Lung (tissue), 12 donors: Measurements from ENCODE around the gene NTM. TPM values are rescaled to one million over a fixed set of nuclear protein-coding genes. Genes with fewer than 3 reads are reported as not detected.

Experiments
- ATAC-seq: fragments of 200-7000 bp; cut with Tn5 transposase; one replicate; pipeline ENCODE4 v1.9.1; 2020; ENCODE audit warnings: moderate number of reproducible peaks; ENCODE audit not compliant: insufficient read depth, low FRiP score
- DNase-seq, 3 donors: peaks; one replicate each; pipeline ENCODE4 v3.0.0-alpha.2; 2013 to 2017
- H3K27ac ChIP-seq, 2 donors: one replicate each; pipeline ENCODE4 v1.5.1; 2013; ENCODE audit warnings: mild to moderate bottlenecking in 2 of 2, moderate library complexity in 2 of 2, control low read depth in 1 of 2, inconsistent platforms in 1 of 2, low read depth in 1 of 2, low read length in 1 of 2
- H3K27me3 ChIP-seq, 3 donors: one replicate each; pipeline ENCODE4 v1.5.1; 2013; ENCODE audit warnings: low read length in 2 of 3; ENCODE audit not compliant: control insufficient read depth in 3 of 3, insufficient read depth in 3 of 3
- H3K36me3 ChIP-seq, 4 donors: one replicate each; pipeline ENCODE4 v1.5.1; 2013; ENCODE audit warnings: low read length in 4 of 4, mild to moderate bottlenecking in 1 of 4, moderate library complexity in 1 of 4; ENCODE audit not compliant: control insufficient read depth in 4 of 4, insufficient read depth in 4 of 4
- H3K4me1 ChIP-seq, 5 donors: one replicate each; pipeline ENCODE4 v1.5.1; 2013; ENCODE audit warnings: low read length in 5 of 5, mild to moderate bottlenecking in 2 of 5, moderate library complexity in 1 of 5; ENCODE audit not compliant: control insufficient read depth in 5 of 5, insufficient read depth in 5 of 5
- H3K4me3 ChIP-seq: one replicate; pipeline ENCODE4 v1.5.1; 2013; ENCODE audit warnings: mild to moderate bottlenecking, control low read depth, moderate library complexity
- H3K9ac ChIP-seq, 2 donors: one replicate each; pipeline ENCODE4 v1.5.1; 2013; ENCODE audit warnings: low read length in 2 of 2, control low read depth in 1 of 2; ENCODE audit not compliant: insufficient read depth in 1 of 2
- H3K9me3 ChIP-seq, 4 donors: one replicate each; pipeline ENCODE4 v1.5.1; 2013; ENCODE audit warnings: low read length in 3 of 4, mild to moderate bottlenecking in 1 of 4, moderate library complexity in 1 of 4; ENCODE audit not compliant: control insufficient read depth in 4 of 4, insufficient read depth in 3 of 4
- WGBS, 2 donors: extraction: QIAGEN DNeasy Blood & Tissue Kit; methylation state at CpG; one replicate each; pipeline ENCODE4 v1.1.7; 2013; 5-methylcytosine and 5-hydroxymethylcytosine counted together
- polyA plus RNA-seq, 2 donors: library from polyadenylated mRNA; stranded (reverse); fragments of 200-250 nt; gene quantifications; one replicate each; pipeline ENCODE4 v1.2.1, GENCODE V29; 2013
- total RNA-seq, 2 donors: library from RNA; depleted of rRNA in 1 of 2; stranded (reverse); fragments of >200 nt in 1 of 2; gene quantifications; one replicate each; pipeline ENCODE4 v1.2.1, GENCODE V29; 2014 to 2021
- TF ChIP-seq, protein P1 (sequence below): IDR thresholded peaks from 2 replicates; pipeline ENCODE4 v1.5.1; 2012; ENCODE audit warnings: mild to moderate bottlenecking; ENCODE audit errors: control extremely low read depth, extremely low read depth
- donor health status: control.
- donor health status: control.
- donor health status: Bipolar disorder and iron deficiency.
- donor health status: healthy.
- donor health status: DM: yes; HTN: yes; CAD: no.

The NTM gene
- total and polyA plus RNA-seq, 4 donors: 0.39 to 30.9 (median 7.2) TPM

DNA sequence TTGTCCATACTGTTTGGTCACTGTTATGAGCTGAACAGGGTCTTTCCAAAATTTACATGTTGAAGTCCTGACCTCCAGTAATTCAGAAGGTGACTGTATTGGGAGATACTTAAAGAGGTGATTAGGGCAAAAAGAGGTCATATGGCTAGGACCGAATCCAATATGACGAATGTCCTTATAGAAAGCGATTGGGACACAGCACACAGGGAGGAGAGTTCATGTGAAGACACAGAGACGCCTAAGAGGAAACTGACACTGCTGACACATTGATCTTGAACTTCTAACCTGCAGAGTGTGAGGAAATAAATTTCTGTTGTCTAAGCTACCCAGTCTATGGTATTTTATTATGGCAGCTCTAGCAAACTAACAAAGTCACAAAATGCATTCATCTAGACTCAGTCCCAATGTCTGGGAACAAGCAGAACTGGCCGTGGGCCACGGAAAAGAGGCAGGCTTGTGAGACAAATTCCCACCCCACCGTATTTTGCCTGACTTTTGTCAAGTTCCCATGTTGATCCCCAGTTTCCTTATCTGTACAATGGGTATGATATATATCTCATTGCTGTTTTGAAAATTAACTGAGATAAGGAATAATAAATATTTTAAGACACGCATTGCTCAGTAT is 295.0 kb downstream of the NTM start:
- no peak overlapping the region for H3K4me3 ChIP-seq
- 68 to 70% methylated on average over 8 of the region's 8 CpGs for WGBS, 2 donors
- TF ChIP-seq, protein P1, sequence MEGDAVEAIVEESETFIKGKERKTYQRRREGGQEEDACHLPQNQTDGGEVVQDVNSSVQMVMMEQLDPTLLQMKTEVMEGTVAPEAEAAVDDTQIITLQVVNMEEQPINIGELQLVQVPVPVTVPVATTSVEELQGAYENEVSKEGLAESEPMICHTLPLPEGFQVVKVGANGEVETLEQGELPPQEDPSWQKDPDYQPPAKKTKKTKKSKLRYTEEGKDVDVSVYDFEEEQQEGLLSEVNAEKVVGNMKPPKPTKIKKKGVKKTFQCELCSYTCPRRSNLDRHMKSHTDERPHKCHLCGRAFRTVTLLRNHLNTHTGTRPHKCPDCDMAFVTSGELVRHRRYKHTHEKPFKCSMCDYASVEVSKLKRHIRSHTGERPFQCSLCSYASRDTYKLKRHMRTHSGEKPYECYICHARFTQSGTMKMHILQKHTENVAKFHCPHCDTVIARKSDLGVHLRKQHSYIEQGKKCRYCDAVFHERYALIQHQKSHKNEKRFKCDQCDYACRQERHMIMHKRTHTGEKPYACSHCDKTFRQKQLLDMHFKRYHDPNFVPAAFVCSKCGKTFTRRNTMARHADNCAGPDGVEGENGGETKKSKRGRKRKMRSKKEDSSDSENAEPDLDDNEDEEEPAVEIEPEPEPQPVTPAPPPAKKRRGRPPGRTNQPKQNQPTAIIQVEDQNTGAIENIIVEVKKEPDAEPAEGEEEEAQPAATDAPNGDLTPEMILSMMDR: no peak
- peaks cover 0 to 7% (median 0%) of the 10 kb centered on the region in 5 donors for H3K4me1 ChIP-seq
- ATAC-seq (no peak), DNase-seq (no peak)
- no peaks in the 10 kb centered on the region for H3K36me3 ChIP-seq
- no peak overlapping the region for H3K9ac ChIP-seq
- H3K27me3 ChIP-seq: peaks cover 0 to 2% (median under 1%) of the 10 kb centered on the region in 3 donors
- H3K9me3 ChIP-seq: peaks cover 0 to 2% (median 0%) of the 10 kb centered on the region in 4 donors
- no peak overlapping the region for H3K27ac ChIP-seq

DNA sequence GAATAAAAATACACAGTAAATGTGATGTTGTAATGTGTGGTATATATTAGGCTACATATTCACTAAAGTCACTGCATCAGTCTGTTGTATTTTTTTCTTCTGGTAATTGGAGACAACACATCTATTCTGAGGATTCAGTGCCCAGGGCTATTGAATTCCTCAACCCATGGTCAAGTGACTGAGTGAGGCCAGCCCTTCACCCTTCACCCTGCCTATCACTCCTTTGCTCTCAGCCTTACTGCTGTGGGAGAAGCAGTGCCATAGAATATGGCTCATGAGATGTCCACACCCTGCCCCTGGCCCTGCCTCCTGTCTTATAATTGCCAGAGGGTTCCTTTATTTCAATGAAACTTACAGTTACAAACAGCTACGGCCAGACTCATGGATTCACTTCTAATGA is 295.6 kb downstream of the NTM start:
- no peak overlapping the region for H3K4me3 ChIP-seq
- no peak for DNase-seq
- H3K27ac ChIP-seq: no peak overlapping the region
- no peak for ATAC-seq
- peaks cover 0 to 2% (median 0%) of the 10 kb centered on the region in 3 donors for H3K27me3 ChIP-seq
- peaks cover 0 to 7% (median 0%) of the 10 kb centered on the region in 5 donors for H3K4me1 ChIP-seq
- no peak overlapping the region for H3K9ac ChIP-seq
- no peaks in the 10 kb centered on the region for H3K36me3 ChIP-seq
- H3K9me3 ChIP-seq: peaks cover 0 to 2% (median 0%) of the 10 kb centered on the region in 4 donors
- WGBS, 2 donors: 85 to 90% methylated on average over 1 of the region's 1 CpG
- TF ChIP-seq, protein P1: no peak

DNA sequence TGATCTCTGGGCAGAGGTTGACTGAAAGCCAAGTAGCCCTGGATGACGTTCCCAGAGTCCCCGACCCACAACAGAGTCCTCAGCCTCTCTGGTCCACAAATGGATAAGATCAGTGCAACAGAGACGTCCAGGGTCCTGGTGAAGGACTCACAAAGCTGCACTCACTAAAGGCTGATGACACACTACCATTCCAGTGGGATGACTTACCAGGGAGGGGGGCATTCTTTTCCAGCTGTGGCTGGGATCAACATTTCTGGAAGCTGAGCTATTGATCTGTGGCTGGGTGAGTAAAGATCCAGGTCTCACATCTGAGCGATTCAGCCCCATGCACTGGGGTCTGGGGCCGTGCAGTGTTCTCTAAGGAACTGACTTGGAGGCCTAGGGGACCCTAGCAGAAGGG is 296.2 kb downstream of the NTM start:
- TF ChIP-seq, protein P1: no peak
- ATAC-seq (no peak), DNase-seq (no peak)
- Histone ChIP-seq H3K4me1 (peaks cover 0 to 5% (median 0%) of the 10 kb centered on the region in 5 donors), H3K36me3 (no peaks in the 10 kb centered on the region), H3K27me3 (peaks cover 0 to 2% (median 0%) of the 10 kb centered on the region in 3 donors), H3K9me3 (peaks cover 0 to 2% (median 0%) of the 10 kb centered on the region in 4 donors), H3K9ac (no peak overlapping the region), H3K27ac (no peak overlapping the region), H3K4me3 (no peak overlapping the region)
- 83 to 87% methylated on average over 5 of the region's 5 CpGs for WGBS, 2 donors
